Endothelial cell of umbilical vein (primary cell): ENCODE results near the gene OCA2. TPM values are rescaled to one million over a fixed set of nuclear protein-coding genes. Genes with fewer than 3 reads are reported as not detected.

Experiments used
- BruUV-seq: library from RNA; stranded (reverse); fragments of 400-500 nt; replicated peaks from 2 replicates; lab custom pipeline; 2021; lab: Mats Ljungman, UMichigan
- CTCF ChIA-PET: fragments of 300-600, 350-600 bp; sonication (Branson Sonifier 250); formaldehyde crosslinking; loops from one replicate; lab custom pipeline; 2021; ENCODE audit warnings: antibody characterized with exemption, inconsistent platforms; lab: Charles Lee
- POLR2A ChIA-PET: fragments of 300-600, 350-600 bp; sonication (Branson Sonifier 250); formaldehyde crosslinking; loops from one replicate; lab custom pipeline; 2021; ENCODE audit warnings: antibody characterized with exemption, inconsistent platforms; lab: Charles Lee
- DNase-seq: peaks from one replicate; pipeline ENCODE4 v3.0.0-alpha.2; 2011; ENCODE audit warnings: low read depth, low spot score
- FAIRE-seq: peaks from 2 replicates; lab custom pipeline; 2011; peaks lifted over from hg19 to GRCh38; lab: Jason Lieb, UNC
- H2AFZ ChIP-seq: 2 replicates; pipeline ENCODE4 v1.6.0; 2012; ENCODE audit warnings: low read depth, low read length, control low read depth, inconsistent platforms
- H3K27ac ChIP-seq: 2 replicates; pipeline ENCODE4 v1.5.1; 2011; ENCODE audit warnings: low read depth, mild to moderate bottlenecking, control low read depth, low read length, moderate library complexity; ENCODE audit not compliant: insufficient read depth
- H3K27me3 ChIP-seq, 2 experiments: 2 replicates each; pipeline versions ENCODE4 v1.6.0 to v1.6.1; 2011; ENCODE audit warnings: low read length in 2 of 2, mixed read lengths in 1 of 2; ENCODE audit not compliant: control insufficient read depth in 2 of 2, insufficient read depth in 2 of 2
- H3K36me3 ChIP-seq, 2 experiments: 2 replicates in 1 of 2; 3 replicates in 1 of 2; pipeline ENCODE4 v1.5.1; 2011; ENCODE audit warnings: low read length in 2 of 2, mild to moderate bottlenecking in 1 of 2, moderate library complexity in 1 of 2; ENCODE audit not compliant: control insufficient read depth in 2 of 2, insufficient read depth in 2 of 2; ENCODE audit errors: extremely low read depth in 1 of 2
- H3K4me1 ChIP-seq: 3 replicates; pipeline ENCODE4 v1.5.1; 2011; ENCODE audit warnings: mild to moderate bottlenecking, low read length; ENCODE audit not compliant: control insufficient read depth, insufficient read depth; ENCODE audit errors: extremely low read depth
- H3K4me2 ChIP-seq: 2 replicates; pipeline ENCODE4 v1.6.1; 2011; ENCODE audit warnings: low read length, control low read depth, mixed read lengths; ENCODE audit not compliant: insufficient read depth
- H3K4me3 ChIP-seq, 3 experiments: fragments of 200-600 bp in 1 of 3; sonication (generic), shearing (Covaris generic) in 1 of 3; replicated peaks in 1 of 3; 2 replicates each; pipeline ENCODE4 v1.5.1; 2011 to 2016; ENCODE audit warnings: control low read depth in 3 of 3, low read length in 3 of 3, mild to moderate bottlenecking in 2 of 3, inconsistent platforms in 1 of 3, low read depth in 1 of 3, moderate library complexity in 1 of 3; ENCODE audit not compliant: insufficient read depth in 1 of 3
- H3K79me2 ChIP-seq: 2 replicates; pipeline ENCODE4 v1.6.0; 2012; ENCODE audit warnings: low read length, inconsistent platforms; ENCODE audit not compliant: control insufficient read depth, insufficient read depth
- H3K9ac ChIP-seq: replicated peaks from 2 replicates; pipeline ENCODE3; 2011; ENCODE audit warnings: low read length, control low read depth; ENCODE audit not compliant: insufficient read depth; ENCODE audit errors: extremely low read depth
- H3K9me1 ChIP-seq: replicated peaks from 3 replicates; pipeline ENCODE4 v1.6.0; 2011; ENCODE audit warnings: mild to moderate bottlenecking, low read length; ENCODE audit not compliant: control insufficient read depth, insufficient read depth; ENCODE audit errors: extremely low read depth
- H3K9me3 ChIP-seq: replicated peaks from 2 replicates; pipeline ENCODE4 v1.5.1; 2012; ENCODE audit warnings: low read length, inconsistent platforms; ENCODE audit not compliant: control insufficient read depth, insufficient read depth
- H4K20me1 ChIP-seq: replicated peaks from 2 replicates; pipeline ENCODE3; 2011; ENCODE audit warnings: mild to moderate bottlenecking, low read length; ENCODE audit not compliant: control insufficient read depth, insufficient read depth; ENCODE audit errors: extremely low read depth
- CTCF ChIP-seq, 2 donors: IDR thresholded peaks; 1 replicate in 1 of 2; 2 replicates in 1 of 2; pipeline ENCODE4 v1.5.1; 2011; ENCODE audit warnings: low read length in 2 of 2, mild to moderate bottlenecking in 2 of 2, moderate library complexity in 2 of 2, control low read depth in 1 of 2, inconsistent platforms in 1 of 2, low read depth in 1 of 2; ENCODE audit not compliant: insufficient read depth in 1 of 2; ENCODE audit errors: extremely low read depth in 1 of 2
- EZH2 ChIP-seq: IDR thresholded peaks from 2 replicates; pipeline ENCODE4 v1.6.1; 2012; ENCODE audit warnings: borderline replicate concordance, low read depth, mild to moderate bottlenecking, moderate library complexity, low read length, inconsistent platforms; ENCODE audit not compliant: severe bottlenecking
- FOS ChIP-seq: IDR thresholded peaks from 2 replicates; pipeline ENCODE4 v1.6.1; 2011; ENCODE audit warnings: mild to moderate bottlenecking, low read length, moderate library complexity, borderline replicate concordance; ENCODE audit not compliant: insufficient read depth
- GATA2 ChIP-seq: IDR thresholded peaks from 2 replicates; pipeline ENCODE4 v1.7.0; 2011; ENCODE audit warnings: low read depth, mild to moderate bottlenecking, moderate library complexity, mixed read lengths, low read length; ENCODE audit not compliant: insufficient read length, insufficient read depth
- JUN ChIP-seq: IDR thresholded peaks from 2 replicates; pipeline ENCODE4 v1.6.1; 2011; ENCODE audit warnings: borderline replicate concordance, low read depth; ENCODE audit not compliant: insufficient read length, insufficient read depth
- MAX ChIP-seq: IDR thresholded peaks from 2 replicates; pipeline ENCODE4 v1.6.1; 2011; ENCODE audit not compliant: insufficient read depth, insufficient read length
- MYC ChIP-seq: IDR thresholded peaks from one replicate; pipeline ENCODE4 v1.6.1; 2011; ENCODE audit warnings: mild to moderate bottlenecking, low read depth, low read length
- POLR2A ChIP-seq: IDR thresholded peaks from 2 replicates; pipeline ENCODE4 v1.6.1; 2012; ENCODE audit warnings: low read depth, mild to moderate bottlenecking, control low read depth, low read length
- POLR2AphosphoS5 ChIP-seq: IDR thresholded peaks from 2 replicates; pipeline ENCODE4 v1.6.1; 2012; ENCODE audit warnings: low read depth, mild to moderate bottlenecking, control low read depth, low read length, moderate library complexity; ENCODE audit not compliant: insufficient read depth
- dilution Hi-C: fragments of 300-500 bp; cut with MboI; formaldehyde crosslinking; loops from one replicate; pipeline ENCODE4 v1.15.0; 2019; ENCODE audit warnings: low sequenced_read_pairs; ENCODE audit not compliant: extremely low pct_ligation_motif_present
- intact Hi-C: fragments of 100-400 bp; cut with micrococcal nuclease; formaldehyde crosslinking; loops from one replicate; pipeline ENCODE4 v1.10.0; 2022
- polyA plus RNA-seq, 4 experiments: library from polyadenylated mRNA; depleted of rRNA in 3 of 4; stranded (reverse) in 3 of 4; unstranded in 1 of 4; fragments of >200 nt; gene quantifications; 2 replicates each; pipeline versions ENCODE4 v1.2.1 to v1.2.3, GENCODE V29; 2011 to 2012; ENCODE audit warnings: missing spikeins in 1 of 4
- total RNA-seq: library from RNA; stranded (reverse); gene quantifications from 2 replicates; pipeline ENCODE4 v1.2.3, GENCODE V29; 2021

The OCA2 gene
- total and polyA plus RNA-seq, 2 donors (not counting 3 experiments of a cell fraction or from before 2014, with no cell fraction given) = not detected

- CTCF ChIA-PET = no interaction called here
- no peaks in the 10 kb centered on the region for H4K20me1 ChIP-seq
- H3K4me1 ChIP-seq = no peaks in the 10 kb centered on the region
- no peak overlapping the region for H3K9ac ChIP-seq
- no peaks in the 10 kb centered on the region for H3K27me3 ChIP-seq
- DNase-seq = no peak
- dilution Hi-C loops (no loop called here), intact Hi-C loops (no loop called here)
- no peaks in the 10 kb centered on the region for H3K36me3 ChIP-seq
- H3K27ac ChIP-seq = no peak overlapping the region
- H3K9me3 ChIP-seq = peaks cover 8% of the 10 kb centered on the region
- BruUV-seq = no TSS peak
- no peak overlapping the region for H3K4me2 ChIP-seq
- no peak for TF ChIP-seq MYC
- TF ChIP-seq EZH2 = no peak
- TF ChIP-seq FOS = no peak
- TF ChIP-seq JUN = no peak
- TF ChIP-seq GATA2 = no peak
- no peak for TF ChIP-seq MAX
- TF ChIP-seq POLR2AphosphoS5 = no peak
- no peak for TF ChIP-seq POLR2A
- TF ChIP-seq CTCF (IDR thresholded peaks at IDR 0.05; ENCODE audit: extremely low read depth in 1 of 2, insufficient read depth in 1 of 2, low read depth in 1 of 2, low read length in 2 of 2) = no peak
- no peaks in the 10 kb centered on the region for H3K9me1 ChIP-seq
- no peaks in the 10 kb centered on the region for H3K79me2 ChIP-seq
- no peak for FAIRE-seq
- H2AFZ ChIP-seq = no peak overlapping the region
- POLR2A ChIA-PET = no interaction called here
- no peak overlapping the region for H3K4me3 ChIP-seq
Observed at GRCh38 chr15:27861171-27861570, 237.9 kb downstream of the OCA2 start.
